HG02763 (cell line): ENCODE results near the gene UFD1.

ENCODE experiments used
- ATAC-seq: cut with Tn5 transposase; IDR thresholded peaks from one replicate; pipeline ENCODE4 v1.9.1; 2021; ENCODE audit warnings: mild to moderate bottlenecking, moderate library complexity; ENCODE audit not compliant: unreplicated experiment

UFD1 gene

DNA sequence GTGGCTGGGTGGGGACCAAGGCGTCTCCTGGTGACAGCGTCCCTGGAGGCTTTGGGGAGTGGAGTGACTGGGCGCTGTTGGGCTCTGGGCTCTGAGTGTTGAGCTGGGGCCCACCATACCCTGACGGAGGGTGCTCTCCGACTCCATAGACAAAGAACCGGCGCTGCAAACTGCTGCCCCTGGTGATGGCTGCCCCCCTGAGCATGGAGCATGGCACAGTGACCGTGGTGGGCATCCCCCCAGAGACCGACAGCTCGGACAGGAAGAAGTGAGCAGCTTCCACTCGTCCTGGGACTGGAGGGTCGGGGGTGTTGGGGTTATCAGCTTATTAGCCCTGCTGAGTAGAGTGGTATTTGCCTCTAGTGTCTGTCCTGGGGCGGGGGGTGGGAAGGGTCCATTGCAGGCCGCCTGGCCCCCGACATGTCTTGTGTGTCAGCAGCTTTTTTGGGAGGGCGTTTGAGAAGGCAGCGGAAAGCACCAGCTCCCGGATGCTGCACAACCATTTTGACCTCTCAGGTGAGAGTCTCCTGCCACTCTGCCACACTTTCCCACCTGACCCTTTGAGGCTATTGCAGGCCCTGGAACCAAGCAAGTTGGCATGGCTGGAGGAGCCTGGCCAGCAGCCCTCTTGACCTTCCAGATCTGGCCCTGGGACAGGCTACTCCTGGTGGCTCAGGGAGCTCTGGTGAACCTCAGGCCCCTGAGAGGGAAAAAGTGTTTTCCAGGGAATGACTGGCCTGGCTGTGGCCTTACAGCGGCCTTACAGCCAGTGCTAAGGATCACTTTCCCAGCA lies 37.6 kb upstream of the UFD1 start:
- ATAC-seq = no peak

DNA sequence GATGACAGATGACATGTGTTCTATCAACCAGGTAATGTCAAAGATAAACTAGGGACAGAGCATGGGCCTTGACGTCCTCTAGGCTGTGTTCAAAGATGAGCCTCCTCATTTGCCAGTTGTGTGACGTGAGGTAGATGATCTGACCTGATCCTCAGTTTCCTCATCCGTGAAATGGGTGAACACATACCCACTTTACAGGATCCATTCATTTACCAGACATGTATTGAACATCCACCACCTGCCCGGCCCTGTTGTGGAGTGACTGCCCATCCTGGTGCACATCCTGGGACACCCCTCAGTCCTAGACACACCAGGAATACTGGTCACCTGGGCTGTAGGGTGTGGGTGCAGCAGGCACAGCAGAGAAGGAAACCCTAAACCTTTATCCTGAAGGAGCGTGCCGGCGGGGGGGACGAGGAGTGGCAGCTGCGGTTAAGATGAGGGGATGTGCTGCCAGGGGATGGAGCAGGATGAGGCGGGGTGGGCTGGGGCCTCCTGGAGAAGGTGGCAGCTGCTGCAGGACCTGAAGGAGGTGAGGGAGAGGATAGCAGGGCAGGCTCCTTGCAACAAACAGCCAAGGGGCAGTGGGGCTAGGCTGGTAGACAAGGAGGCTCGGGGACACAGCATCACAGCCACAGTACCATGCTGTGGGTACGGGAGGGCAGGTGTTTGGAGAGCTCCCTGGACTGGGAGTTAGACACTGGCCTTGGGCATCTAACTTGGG lies 36.8 kb upstream of the UFD1 start:
- ATAC-seq = no peak

- ATAC-seq = no peak
Observed at GRCh38 chr22:19514831-19515565, 36.0 kb upstream of the UFD1 start.

DNA sequence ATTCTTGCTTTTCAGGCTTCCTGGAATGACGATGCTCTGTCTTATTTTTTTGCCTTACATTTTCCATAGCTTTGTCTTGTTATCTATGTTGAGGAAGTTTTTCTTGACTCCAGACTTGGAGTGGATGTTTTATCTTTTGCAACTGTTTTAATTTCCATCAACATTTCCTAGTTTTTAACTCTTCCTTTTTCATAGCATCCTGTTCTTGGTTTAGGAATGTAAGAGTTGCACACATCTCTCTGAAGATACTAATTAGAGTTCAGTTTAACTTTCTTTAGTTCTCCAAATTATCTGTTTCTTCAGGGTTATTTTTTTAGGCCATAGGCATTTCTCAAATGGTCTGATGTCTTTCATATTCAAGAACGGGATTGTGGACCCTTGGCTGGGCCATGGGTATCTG lies 34.8 kb upstream of the UFD1 start:
- no peak for ATAC-seq

DNA sequence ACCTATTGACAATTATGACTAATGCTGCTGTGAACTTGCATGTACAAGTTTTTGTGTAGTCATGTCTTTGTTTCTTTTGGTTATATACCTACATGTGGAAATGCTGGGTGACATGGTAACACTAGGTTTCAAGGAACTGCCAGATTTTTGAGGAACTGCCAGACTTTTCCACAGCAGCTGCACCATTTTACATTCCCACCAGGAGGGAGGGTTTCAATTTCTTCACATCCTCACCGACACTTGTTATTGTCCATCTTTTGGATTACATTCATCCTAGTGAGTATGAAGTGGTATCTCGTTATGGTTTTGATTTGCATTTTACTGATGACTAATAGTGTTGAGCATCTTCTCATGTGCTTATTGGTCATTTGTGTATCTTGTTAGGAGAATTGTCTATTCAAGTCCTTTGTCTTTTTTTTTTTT lies 31.9 kb upstream of the UFD1 start:
- no peak for ATAC-seq

GRCh38 chr22:19509923-19510322 lies 30.9 kb upstream of the UFD1 start:
- no peak for ATAC-seq

DNA sequence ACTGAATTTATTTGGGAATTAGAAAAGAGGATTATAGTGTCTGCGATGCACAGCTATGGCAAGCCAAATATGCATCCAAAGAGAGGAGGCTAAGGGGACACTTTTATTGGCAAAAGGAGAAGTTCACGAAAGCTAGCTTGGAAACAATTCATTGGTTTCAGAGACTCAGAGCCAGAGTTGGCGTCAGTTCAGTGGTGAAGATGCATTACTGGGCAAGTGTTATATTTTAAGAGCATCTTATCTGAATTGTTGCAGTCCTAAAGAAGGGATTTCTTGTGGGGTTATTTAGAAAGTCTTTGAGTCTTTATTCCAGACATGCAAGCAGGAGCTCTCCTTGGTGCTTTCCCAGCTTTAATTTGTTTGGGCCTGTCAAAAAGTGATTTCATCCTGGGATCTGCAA lies 30.2 kb upstream of the UFD1 start:
- ATAC-seq = no peak

DNA sequence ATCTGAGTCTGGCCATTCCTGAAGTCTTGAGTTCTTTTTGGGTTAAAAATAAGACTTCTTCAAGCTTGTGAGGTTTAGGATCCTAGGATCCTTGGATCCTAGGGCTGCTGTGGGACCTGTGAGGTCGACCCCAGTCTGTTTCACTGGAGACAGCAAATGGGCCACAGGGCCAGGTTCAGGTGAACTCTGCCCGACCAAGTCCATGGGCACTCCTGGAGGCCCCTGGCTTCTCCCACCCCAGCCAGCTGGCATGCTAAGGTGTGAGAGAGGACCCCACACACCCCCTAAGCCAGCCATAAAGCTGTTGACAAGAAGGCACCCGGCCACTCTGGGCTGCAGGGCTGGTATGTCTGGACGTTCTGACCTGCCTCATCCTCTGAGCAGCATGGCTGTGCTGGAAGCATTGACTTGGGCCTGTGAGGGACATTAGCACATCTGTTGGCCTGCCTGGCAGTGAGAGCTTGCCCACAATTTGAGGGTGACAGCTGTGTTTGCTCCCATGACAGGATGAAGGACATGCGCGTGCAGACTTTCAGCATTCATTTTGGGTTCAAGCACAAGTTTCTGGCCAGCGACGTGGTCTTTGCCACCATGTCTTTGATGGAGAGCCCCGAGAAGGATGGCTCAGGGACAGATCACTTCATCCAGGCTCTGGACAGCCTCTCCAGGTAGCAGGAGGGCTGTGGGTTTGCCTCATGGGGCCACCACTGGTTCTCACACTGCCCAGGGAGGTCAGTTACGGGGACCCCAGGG lies 29.2 kb upstream of the UFD1 start:
- ATAC-seq = no peak

GRCh38 chr22:19507534-19507861 lies 28.5 kb upstream of the UFD1 start:
- ATAC-seq = no peak

DNA sequence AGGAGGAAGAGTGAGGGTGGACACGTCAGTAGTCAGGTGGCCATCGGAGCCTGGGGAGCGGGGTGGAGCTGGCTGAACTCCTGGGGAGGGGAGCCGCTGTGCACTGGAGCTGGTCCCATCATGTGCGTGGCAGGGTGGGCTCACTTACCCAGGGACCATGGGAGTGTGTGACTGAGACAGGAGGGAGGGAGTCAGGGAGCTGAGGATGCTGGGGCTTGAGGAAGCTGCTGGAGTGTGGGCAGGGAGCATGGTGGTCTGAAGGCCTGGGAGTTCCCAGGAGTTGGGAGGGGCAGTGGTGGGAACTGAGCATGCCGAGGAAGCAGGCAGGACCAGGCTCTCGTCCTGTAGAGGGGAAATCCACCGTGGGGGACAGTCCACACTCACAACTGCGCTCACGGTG lies 27.2 kb upstream of the UFD1 start:
- ATAC-seq = no peak

GRCh38 chr22:19505735-19506126 lies 26.7 kb upstream of the UFD1 start:
- no peak for ATAC-seq

GRCh38 chr22:19504900-19505734 lies 26.1 kb upstream of the UFD1 start:
- ATAC-seq = no peak

DNA sequence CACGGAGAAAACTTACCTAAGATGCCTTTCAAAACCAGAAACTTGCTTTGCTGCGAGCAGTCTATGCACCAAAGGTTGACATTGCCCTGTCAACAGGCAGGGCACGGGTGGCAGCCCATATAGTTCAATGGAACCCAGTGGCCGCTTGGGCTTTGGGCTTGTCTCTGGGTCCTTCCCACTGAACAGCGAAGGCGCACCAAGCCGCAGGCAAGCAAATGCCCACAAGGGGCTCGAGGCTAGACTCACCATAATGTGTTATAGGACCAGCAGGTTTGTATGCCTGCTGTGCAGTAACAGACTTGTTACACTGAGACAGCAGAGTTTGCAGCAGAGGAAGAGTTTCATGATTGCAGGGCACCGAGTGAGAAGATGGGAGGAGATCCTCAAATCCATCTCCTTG lies 24.9 kb upstream of the UFD1 start:
- no peak for ATAC-seq

- no peak for ATAC-seq
Observed at GRCh38 chr22:19503367-19503766, 24.4 kb upstream of the UFD1 start.

GRCh38 chr22:19501897-19502447 lies 23.0 kb upstream of the UFD1 start:
- ATAC-seq = no peak

DNA sequence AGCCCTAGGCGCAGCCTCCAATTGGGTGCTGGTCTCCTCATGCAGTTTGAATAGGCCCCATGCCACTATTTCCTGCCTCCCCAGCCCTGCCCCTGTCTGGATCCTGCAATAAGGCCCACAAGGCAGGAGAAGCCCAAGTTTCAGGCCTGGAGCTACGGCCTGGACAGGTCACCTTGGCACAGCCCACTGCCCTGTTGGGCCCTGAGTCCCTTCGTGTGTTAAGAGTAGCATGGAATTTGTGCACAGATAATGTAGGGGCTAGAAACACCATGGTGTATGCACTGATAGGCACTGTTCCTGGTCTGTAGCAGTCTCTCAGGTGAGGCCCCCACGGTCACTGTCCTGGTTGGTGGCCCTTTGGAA lies 20.9 kb upstream of the UFD1 start:
- ATAC-seq = no peak

DNA sequence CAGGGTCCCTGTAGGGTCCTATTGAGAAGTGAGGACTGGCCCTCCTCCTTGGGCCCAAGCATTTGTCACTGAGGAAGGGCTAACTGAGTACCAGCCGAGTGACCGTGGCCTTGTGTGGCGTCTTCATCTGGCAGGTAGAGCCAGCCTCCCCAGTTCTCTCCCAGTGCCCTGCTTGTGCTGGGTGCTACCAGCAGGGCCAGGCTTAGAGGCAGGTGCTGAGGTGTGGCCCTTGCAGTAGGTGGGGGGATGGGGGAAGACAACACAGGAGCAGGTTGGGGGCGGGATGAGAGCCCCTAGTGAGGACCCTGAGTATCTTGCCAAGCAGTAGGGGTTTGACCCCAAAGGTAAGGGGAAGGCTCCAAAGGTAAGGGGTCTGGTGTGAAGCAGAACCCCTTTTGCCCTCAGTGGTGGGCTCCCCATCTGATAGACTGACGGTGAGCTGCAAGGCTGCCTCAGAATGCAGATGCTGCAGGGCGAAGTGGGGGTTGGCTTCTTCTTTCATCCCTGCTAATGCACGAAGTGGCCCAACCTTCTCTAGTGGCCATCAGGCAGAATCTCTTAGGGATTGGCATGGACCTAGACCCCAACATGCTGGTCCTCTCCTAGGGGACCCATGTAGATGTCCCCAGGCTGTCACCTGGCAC lies 20.4 kb upstream of the UFD1 start:
- no peak for ATAC-seq

DNA sequence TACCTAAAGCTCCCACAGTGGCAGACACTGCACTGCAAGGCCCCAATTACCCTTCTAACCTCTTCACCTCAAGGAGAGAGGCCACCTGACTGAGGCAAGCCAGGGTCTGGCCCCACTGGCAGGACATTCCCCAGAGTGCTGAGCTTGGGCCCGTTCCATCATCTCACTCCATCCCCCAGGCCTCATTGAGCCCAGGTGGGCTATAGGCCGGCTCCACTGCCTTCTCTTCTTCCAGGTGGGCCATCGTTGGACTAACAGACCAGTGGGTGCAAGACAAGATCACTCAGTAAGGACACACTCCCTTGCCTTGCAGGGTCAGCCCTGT lies 19.8 kb upstream of the UFD1 start:
- no peak for ATAC-seq

DNA sequence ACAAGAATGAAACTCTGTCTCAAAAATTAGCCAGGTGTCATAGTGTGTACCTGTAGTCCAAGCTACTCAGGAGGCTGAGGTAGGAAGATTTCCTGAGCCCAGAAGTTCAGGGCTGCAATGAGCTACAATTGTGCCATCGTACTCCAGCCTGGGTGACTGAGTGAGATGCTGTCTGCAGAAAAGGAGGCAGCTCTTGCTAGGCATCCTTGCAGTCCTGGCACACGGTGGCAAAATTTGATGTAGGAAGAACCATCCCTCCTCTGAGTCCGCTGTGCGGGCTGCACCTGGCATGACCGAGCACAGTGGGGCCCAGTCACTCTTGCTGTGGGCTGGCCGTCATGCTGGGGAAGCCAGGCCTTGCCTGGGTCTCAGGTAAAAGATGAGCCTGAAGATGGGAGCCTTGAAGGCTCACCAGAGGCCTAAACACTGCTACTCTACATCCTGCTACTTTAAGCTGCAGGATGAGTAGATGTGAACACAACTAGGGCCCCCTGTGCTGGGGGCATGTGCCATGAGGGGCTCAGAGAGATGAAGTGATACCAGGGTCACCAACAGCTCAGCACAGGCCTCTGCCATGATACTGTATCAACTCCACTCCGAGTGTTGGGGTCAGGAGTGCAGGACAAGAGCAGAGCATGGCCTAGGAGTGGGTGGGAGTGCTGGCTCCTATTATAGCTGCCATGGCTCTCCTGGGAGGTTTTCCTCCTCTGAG lies 19.3 kb upstream of the UFD1 start:
- no peak for ATAC-seq
